MCF 10A (cell line): Measurements from ENCODE around the gene CERS6. TPM values are rescaled to one million over a fixed set of nuclear protein-coding genes. Genes with fewer than 3 reads are reported as not detected.

Source experiments
- BruUV-seq: library from RNA; stranded (reverse); fragments of 400-500 nt; replicated peaks from 2 replicates; lab custom pipeline; 2021; lab: Mats Ljungman, UMichigan
- CTCF ChIA-PET: fragments of 300-600 bp; sonication (Branson Sonifier 250); formaldehyde crosslinking; extraction: SDS; loops from one replicate; lab custom pipeline; 2021; ENCODE audit warnings: antibody characterized with exemption, inconsistent platforms; lab: Yijun Ruan, JAX
- POLR2A ChIA-PET: fragments of 300-600, 350-650 bp; sonication (Branson Sonifier 250); formaldehyde crosslinking; extraction: SDS; loops from one replicate; lab custom pipeline; 2020; ENCODE audit warnings: antibody characterized with exemption, inconsistent platforms; lab: Yijun Ruan, JAX
- DNase-seq: peaks from one replicate; pipeline ENCODE4 v3.0.0-alpha.2; 2018; ENCODE audit not compliant: unreplicated experiment
- H3K27ac Mint-ChIP-seq: one replicate; pipeline ENCODE4 v1.8.0; 2022; ENCODE audit warnings: mild to moderate bottlenecking, low read depth, mixed read lengths; ENCODE audit not compliant: unreplicated experiment
- H3K27me3 Mint-ChIP-seq: one replicate; pipeline ENCODE4 v1.8.0; 2022; ENCODE audit warnings: mixed read lengths; ENCODE audit not compliant: insufficient read depth, unreplicated experiment
- H3K36me3 Mint-ChIP-seq: one replicate; pipeline ENCODE4 v1.8.0; 2022; ENCODE audit warnings: mild to moderate bottlenecking, moderate library complexity, mixed read lengths; ENCODE audit not compliant: insufficient read depth, unreplicated experiment
- H3K4me1 Mint-ChIP-seq: one replicate; pipeline ENCODE4 v1.8.0; 2022; ENCODE audit warnings: mixed read lengths; ENCODE audit not compliant: insufficient read depth, unreplicated experiment
- H3K4me3 Mint-ChIP-seq: one replicate; pipeline ENCODE4 v1.8.0; 2022; ENCODE audit warnings: mild to moderate bottlenecking, moderate library complexity, mixed read lengths; ENCODE audit not compliant: unreplicated experiment
- H3K9me3 Mint-ChIP-seq: one replicate; pipeline ENCODE4 v1.8.0; 2022; ENCODE audit warnings: mixed read lengths; ENCODE audit not compliant: unreplicated experiment
- intact Hi-C: fragments of 100-400 bp; cut with micrococcal nuclease; formaldehyde crosslinking; loops from 2 replicates; pipeline ENCODE4 v1.14.1; 2022
- total RNA-seq: library from RNA; stranded (reverse); gene quantifications from 2 replicates; pipeline ENCODE4 v1.2.3, GENCODE V29; 2022
- TF ChIP-seq, protein P1 (sequence below): fragments of 200-600 bp; IDR thresholded peaks from one replicate; pipeline ENCODE4 v1.8.0; 2022; ENCODE audit warnings: antibody characterized with exemption, mild to moderate bottlenecking; ENCODE audit not compliant: unreplicated experiment

Gene CERS6
- total RNA-seq, 1 experiment from 2014 or later = 27.4 TPM

DNA sequence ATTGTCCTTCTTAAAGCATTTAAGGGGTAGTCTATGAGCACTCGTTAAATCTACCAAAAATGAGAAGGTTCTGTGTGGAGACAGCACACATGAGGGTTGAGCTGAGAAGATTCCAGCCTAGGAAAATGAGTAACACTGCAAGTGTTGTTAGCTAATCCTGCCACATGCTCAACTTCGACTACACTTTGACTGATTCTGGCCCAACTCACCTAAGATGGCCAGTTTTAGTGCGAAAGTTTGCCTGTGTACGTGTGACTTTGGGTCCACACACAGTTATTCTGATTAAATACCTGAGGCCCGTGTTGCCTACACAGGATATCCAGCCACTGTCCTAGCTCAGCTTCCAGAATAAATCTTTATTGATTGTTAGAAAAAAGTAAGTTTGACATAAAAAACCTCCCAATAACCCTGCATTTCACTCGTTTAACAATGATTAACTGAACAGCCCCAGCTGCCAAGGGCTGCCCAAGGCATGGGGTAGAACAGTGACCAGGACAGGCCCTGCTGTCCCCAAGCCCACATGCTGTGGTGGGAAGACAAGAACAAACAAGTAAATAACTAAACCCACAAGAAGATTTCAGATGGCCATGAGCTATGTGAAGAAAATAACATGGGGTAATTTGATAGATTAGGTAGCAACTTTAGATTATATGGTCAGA is 14.7 kb upstream of the CERS6 start:
- no peak for DNase-seq
- H3K27ac Mint-ChIP-seq = no peak overlapping the region
- TF ChIP-seq, protein P1, sequence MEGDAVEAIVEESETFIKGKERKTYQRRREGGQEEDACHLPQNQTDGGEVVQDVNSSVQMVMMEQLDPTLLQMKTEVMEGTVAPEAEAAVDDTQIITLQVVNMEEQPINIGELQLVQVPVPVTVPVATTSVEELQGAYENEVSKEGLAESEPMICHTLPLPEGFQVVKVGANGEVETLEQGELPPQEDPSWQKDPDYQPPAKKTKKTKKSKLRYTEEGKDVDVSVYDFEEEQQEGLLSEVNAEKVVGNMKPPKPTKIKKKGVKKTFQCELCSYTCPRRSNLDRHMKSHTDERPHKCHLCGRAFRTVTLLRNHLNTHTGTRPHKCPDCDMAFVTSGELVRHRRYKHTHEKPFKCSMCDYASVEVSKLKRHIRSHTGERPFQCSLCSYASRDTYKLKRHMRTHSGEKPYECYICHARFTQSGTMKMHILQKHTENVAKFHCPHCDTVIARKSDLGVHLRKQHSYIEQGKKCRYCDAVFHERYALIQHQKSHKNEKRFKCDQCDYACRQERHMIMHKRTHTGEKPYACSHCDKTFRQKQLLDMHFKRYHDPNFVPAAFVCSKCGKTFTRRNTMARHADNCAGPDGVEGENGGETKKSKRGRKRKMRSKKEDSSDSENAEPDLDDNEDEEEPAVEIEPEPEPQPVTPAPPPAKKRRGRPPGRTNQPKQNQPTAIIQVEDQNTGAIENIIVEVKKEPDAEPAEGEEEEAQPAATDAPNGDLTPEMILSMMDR = no peak
- peaks cover 9% of the 10 kb centered on the region for H3K4me1 Mint-ChIP-seq
- no peaks in the 10 kb centered on the region for H3K36me3 Mint-ChIP-seq
- H3K9me3 Mint-ChIP-seq = peaks cover 7% of the 10 kb centered on the region
- ChIA-PET CTCF (interaction anchor here (0.6 to 1.5 kb wide), 3 partner anchors 12 to 104 kb away, joined by 3 to 4 read pairs (median 3); no protein-coding TSS in a partner anchor), POLR2A (interaction anchor here (1.5 kb wide), 1 partner anchor 14 kb away, joined by 4 read pairs; the partner anchor contains the start of gene CERS6)
- BruUV-seq = no TSS peak
- intact Hi-C loops = no loop called here
- no peak overlapping the region for H3K4me3 Mint-ChIP-seq
- H3K27me3 Mint-ChIP-seq = no peaks in the 10 kb centered on the region

DNA sequence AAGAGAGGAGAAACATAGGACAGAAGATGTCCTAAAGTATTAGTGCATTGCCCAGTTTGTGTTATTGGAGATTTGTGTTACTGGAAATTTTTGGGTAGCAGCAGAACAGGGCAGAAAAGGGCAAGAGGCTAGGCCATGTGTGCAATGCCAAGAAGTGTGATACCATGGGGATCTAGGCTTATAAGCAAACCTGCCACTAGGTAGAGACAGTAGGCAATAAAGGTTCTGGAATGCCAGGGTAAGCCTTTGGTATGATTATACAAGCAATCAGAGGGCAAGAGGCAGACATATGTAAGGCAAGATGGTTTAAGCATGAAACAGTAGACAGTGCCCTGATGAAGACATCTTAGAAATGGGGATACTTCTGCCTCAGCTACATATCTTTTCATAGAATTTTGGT is 12.3 kb upstream of the CERS6 start:
- intact Hi-C loops = no loop called here

DNA sequence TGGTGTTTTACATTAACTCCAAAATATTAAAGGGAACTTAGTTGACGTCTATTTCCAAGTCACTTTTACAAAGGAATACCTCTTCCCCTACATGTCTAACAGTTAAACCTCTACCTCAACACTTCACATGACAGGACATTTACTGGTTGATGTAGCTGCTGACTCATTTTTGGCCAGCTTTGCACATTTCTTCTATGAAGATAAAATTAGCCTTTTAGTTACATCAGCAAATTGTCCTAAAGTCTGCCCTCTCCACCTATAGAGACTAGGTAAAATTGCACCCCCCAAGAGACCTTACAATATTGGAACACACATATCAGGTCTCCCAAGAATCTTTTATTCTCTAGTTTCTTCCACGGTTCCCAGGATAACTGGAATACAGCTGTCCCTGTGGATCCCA is 10.1 kb upstream of the CERS6 start:
- H3K4me3 Mint-ChIP-seq = no peak overlapping the region
- no peaks in the 10 kb centered on the region for H3K36me3 Mint-ChIP-seq
- peaks cover 14% of the 10 kb centered on the region for H3K4me1 Mint-ChIP-seq
- BruUV-seq = no TSS peak
- intact Hi-C loops = no loop called here
- no peak for DNase-seq
- TF ChIP-seq, protein P1 = no peak
- peaks cover 7% of the 10 kb centered on the region for H3K9me3 Mint-ChIP-seq
- no peaks in the 10 kb centered on the region for H3K27me3 Mint-ChIP-seq
- CTCF ChIA-PET = no interaction called here
- POLR2A ChIA-PET = interaction anchor here (0.6 kb wide), 1 partner anchor 10 kb away, joined by 3 read pairs; the partner anchor contains the start of gene CERS6
- no peak overlapping the region for H3K27ac Mint-ChIP-seq

More for the DNA sequence above, 12.3 kb upstream of the CERS6 start:
- no peak for DNase-seq
- ChIA-PET POLR2A (interaction anchor here (0.7 kb wide), 1 partner anchor 14 kb away, joined by 3 read pairs; no protein-coding TSS in a partner anchor), CTCF (interaction anchor here (0.7 kb wide), 1 partner anchor 8 kb away, joined by 3 read pairs; no protein-coding TSS in a partner anchor)
- Mint-ChIP-seq H3K27ac (no peak overlapping the region), H3K36me3 (no peaks in the 10 kb centered on the region), H3K27me3 (no peaks in the 10 kb centered on the region), H3K4me3 (no peak overlapping the region), H3K9me3 (peaks cover 7% of the 10 kb centered on the region), H3K4me1 (peaks cover 9% of the 10 kb centered on the region)
- TF ChIP-seq, protein P1 = no peak
- BruUV-seq = no TSS peak

DNA sequence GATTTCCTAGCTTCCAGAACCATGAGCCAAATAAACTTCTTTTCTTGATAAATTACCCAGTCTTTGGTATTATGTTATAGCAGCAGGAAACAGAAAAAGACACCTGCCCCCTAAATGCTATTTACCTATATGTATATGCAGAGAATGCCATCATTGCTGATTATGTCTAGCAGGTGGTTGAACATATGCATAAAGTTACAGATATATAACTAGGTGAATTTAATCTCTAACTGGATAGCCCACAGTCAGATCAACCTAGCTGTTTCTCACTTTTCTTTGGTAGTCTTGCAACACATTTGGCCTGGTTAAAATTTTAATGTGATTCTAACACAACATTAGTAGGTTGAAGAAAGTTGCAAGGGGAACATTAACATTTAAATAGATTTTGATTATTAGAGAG is 7.1 kb upstream of the CERS6 start:
- ChIA-PET CTCF (no interaction called here), POLR2A (no interaction called here)
- DNase-seq = no peak
- BruUV-seq = no TSS peak
- Mint-ChIP-seq H3K27ac (no peak overlapping the region), H3K4me3 (no peak overlapping the region), H3K9me3 (peaks cover 6% of the 10 kb centered on the region), H3K4me1 (peaks cover 14% of the 10 kb centered on the region), H3K27me3 (no peaks in the 10 kb centered on the region), H3K36me3 (no peaks in the 10 kb centered on the region)
- TF ChIP-seq, protein P1 = no peak
- intact Hi-C loops = no loop called here
